Effector memory CD8-positive, alpha-beta T cell (primary cell): ENCODE results near the gene MRPL3.

Source experiments
- ATAC-seq: fragments of 150-1000 bp; cut with Tn5 transposase; replicated peaks from 2 replicates; pipeline ENCODE4 v1.10.0; 2021; ENCODE audit warnings: mild to moderate bottlenecking, moderate library complexity
- DNase-seq, 3 experiments: peaks; one replicate each; pipeline ENCODE4 v3.0.0; 2021
- H3K27ac Mint-ChIP-seq, 2 donors: one replicate each; pipeline ENCODE4 v1.8.0; 2022; ENCODE audit warnings: mild to moderate bottlenecking in 2 of 2, mixed read lengths in 2 of 2, moderate library complexity in 2 of 2
- H3K27me3 Mint-ChIP-seq, 2 donors: one replicate each; pipeline ENCODE4 v1.8.0; 2022; ENCODE audit warnings: mixed read lengths in 2 of 2
- H3K36me3 Mint-ChIP-seq: one replicate; pipeline ENCODE4 v1.8.0; 2022; ENCODE audit warnings: mild to moderate bottlenecking, moderate library complexity, mixed read lengths; ENCODE audit not compliant: insufficient read depth
- H3K4me1 Mint-ChIP-seq, 2 donors: one replicate each; pipeline ENCODE4 v1.8.0; 2022; ENCODE audit warnings: low read depth in 2 of 2, mixed read lengths in 2 of 2
- H3K4me3 Mint-ChIP-seq, 2 donors: one replicate each; pipeline ENCODE4 v1.8.0; 2022; ENCODE audit warnings: mild to moderate bottlenecking in 2 of 2, mixed read lengths in 2 of 2, moderate library complexity in 2 of 2
- H3K9me3 Mint-ChIP-seq, 2 donors: one replicate each; pipeline ENCODE4 v1.8.0; 2022; ENCODE audit warnings: mixed read lengths in 2 of 2
- total RNA-seq, 9 experiments: gene quantifications; one replicate each; lab custom pipeline; 2026; lab: John Stamatoyannopoulos, UW

Gene MRPL3
- 27.6 to 286 (median 70.9) reads per million in 9 experiments for total RNA-seq

- ATAC-seq (peak; percentile 92), DNase-seq (peak; percentile 78 to 81 (median 81))
- Mint-ChIP-seq H3K4me3 (peak within 1 kb of the TSS; percentile 99), H3K4me1 (peaks cover 17 to 24% of the 10 kb centered on the region in 2 donors), H3K27me3 (no peaks in the 10 kb centered on the region), H3K27ac (peak within 1 kb of the TSS; percentile 99), H3K9me3 (no peaks in the 10 kb centered on the region), H3K36me3 (peaks cover 14% of the 10 kb centered on the region)
Observed at GRCh38 chr3:131502530-131503319, at the start of gene MRPL3. TSS of gene MRPL3 (minus strand) at chr3:131502971. CDS start at chr3:131502821, 150 bp downstream.

GRCh38 chr3:131551761-131552160 is 49.0 kb upstream of the MRPL3 start:
- no peaks in the 10 kb centered on the region for H3K9me3 Mint-ChIP-seq
- no peaks in the 10 kb centered on the region for H3K36me3 Mint-ChIP-seq
- H3K4me1 Mint-ChIP-seq, result no peaks in the 10 kb centered on the region
- H3K27me3 Mint-ChIP-seq, result peaks cover 14 to 20% of the 10 kb centered on the region in 2 donors
- DNase-seq, result no peak
- no peak overlapping the region for H3K27ac Mint-ChIP-seq
- ATAC-seq, result no peak
- H3K4me3 Mint-ChIP-seq, result no peak overlapping the region

GRCh38 chr3:131550562-131551465 is 48.0 kb upstream of the MRPL3 start:
- DNase-seq, result no peak
- no peaks in the 10 kb centered on the region for H3K4me1 Mint-ChIP-seq
- H3K36me3 Mint-ChIP-seq, result no peaks in the 10 kb centered on the region
- no peak overlapping the region for H3K4me3 Mint-ChIP-seq
- ATAC-seq, result no peak
- H3K27me3 Mint-ChIP-seq, result peaks cover 14 to 18% of the 10 kb centered on the region in 2 donors
- H3K27ac Mint-ChIP-seq, result no peak overlapping the region
- H3K9me3 Mint-ChIP-seq, result no peaks in the 10 kb centered on the region

GRCh38 chr3:131549340-131549739 is 46.6 kb upstream of the MRPL3 start:
- no peaks in the 10 kb centered on the region for H3K4me1 Mint-ChIP-seq
- no peak overlapping the region for H3K27ac Mint-ChIP-seq
- ATAC-seq (no peak), DNase-seq (no peak)
- H3K36me3 Mint-ChIP-seq, result no peaks in the 10 kb centered on the region
- H3K9me3 Mint-ChIP-seq, result no peaks in the 10 kb centered on the region
- no peak overlapping the region for H3K4me3 Mint-ChIP-seq
- H3K27me3 Mint-ChIP-seq, result peaks cover 20% of the 10 kb centered on the region in 2 donors

- Mint-ChIP-seq H3K4me1 (no peaks in the 10 kb centered on the region), H3K27ac (no peak overlapping the region), H3K9me3 (no peaks in the 10 kb centered on the region), H3K27me3 (peaks cover 15 to 20% of the 10 kb centered on the region in 2 donors), H3K4me3 (no peak overlapping the region), H3K36me3 (no peaks in the 10 kb centered on the region)
- no peak for ATAC-seq
- no peak for DNase-seq
Observed at GRCh38 chr3:131547585-131547984, 44.8 kb upstream of the MRPL3 start.

GRCh38 chr3:131546441-131546840 is 43.7 kb upstream of the MRPL3 start:
- no peaks in the 10 kb centered on the region for H3K9me3 Mint-ChIP-seq
- peaks cover 9 to 20% of the 10 kb centered on the region in 2 donors for H3K27me3 Mint-ChIP-seq
- H3K4me3 Mint-ChIP-seq, result no peak overlapping the region
- no peak overlapping the region for H3K27ac Mint-ChIP-seq
- H3K36me3 Mint-ChIP-seq, result no peaks in the 10 kb centered on the region
- H3K4me1 Mint-ChIP-seq, result no peaks in the 10 kb centered on the region
- DNase-seq (no peak), ATAC-seq (no peak)

- Mint-ChIP-seq H3K4me3 (no peak overlapping the region), H3K27ac (no peak overlapping the region), H3K27me3 (peaks cover 22 to 28% of the 10 kb centered on the region in 2 donors), H3K36me3 (no peaks in the 10 kb centered on the region), H3K4me1 (no peaks in the 10 kb centered on the region), H3K9me3 (no peaks in the 10 kb centered on the region)
- no peak for ATAC-seq
- no peak for DNase-seq
Observed at GRCh38 chr3:131544557-131544956, 41.8 kb upstream of the MRPL3 start.

- no peak for ATAC-seq
- Mint-ChIP-seq H3K9me3 (no peaks in the 10 kb centered on the region), H3K27ac (no peak overlapping the region), H3K4me1 (no peaks in the 10 kb centered on the region), H3K36me3 (no peaks in the 10 kb centered on the region), H3K4me3 (no peak overlapping the region), H3K27me3 (peaks cover 28 to 31% of the 10 kb centered on the region in 2 donors)
- no peak for DNase-seq
Observed at GRCh38 chr3:131543714-131544113, 40.9 kb upstream of the MRPL3 start.

GRCh38 chr3:131541288-131541687 is 38.5 kb upstream of the MRPL3 start:
- H3K4me1 Mint-ChIP-seq, result no peaks in the 10 kb centered on the region
- DNase-seq (no peak), ATAC-seq (no peak)
- peaks cover 19 to 39% of the 10 kb centered on the region in 2 donors for H3K27me3 Mint-ChIP-seq
- H3K4me3 Mint-ChIP-seq, result no peak overlapping the region
- no peak overlapping the region for H3K27ac Mint-ChIP-seq
- H3K36me3 Mint-ChIP-seq, result no peaks in the 10 kb centered on the region
- H3K9me3 Mint-ChIP-seq, result no peaks in the 10 kb centered on the region

GRCh38 chr3:131540821-131541220 is 38.0 kb upstream of the MRPL3 start:
- Mint-ChIP-seq H3K4me3 (no peak overlapping the region), H3K27ac (no peak overlapping the region), H3K9me3 (no peaks in the 10 kb centered on the region), H3K27me3 (peaks cover 23 to 44% of the 10 kb centered on the region in 2 donors), H3K36me3 (no peaks in the 10 kb centered on the region), H3K4me1 (no peaks in the 10 kb centered on the region)
- DNase-seq (no peak), ATAC-seq (no peak)

- no peak overlapping the region for H3K27ac Mint-ChIP-seq
- DNase-seq (no peak), ATAC-seq (no peak)
- no peak overlapping the region for H3K4me3 Mint-ChIP-seq
- H3K36me3 Mint-ChIP-seq, result no peaks in the 10 kb centered on the region
- peaks cover 28 to 51% of the 10 kb centered on the region in 2 donors for H3K27me3 Mint-ChIP-seq
- H3K9me3 Mint-ChIP-seq, result no peaks in the 10 kb centered on the region
- no peaks in the 10 kb centered on the region for H3K4me1 Mint-ChIP-seq
Observed at GRCh38 chr3:131540143-131540542, 37.4 kb upstream of the MRPL3 start.

- peaks cover 30 to 53% of the 10 kb centered on the region in 2 donors for H3K27me3 Mint-ChIP-seq
- ATAC-seq (no peak), DNase-seq (no peak)
- no peaks in the 10 kb centered on the region for H3K4me1 Mint-ChIP-seq
- H3K27ac Mint-ChIP-seq, result no peak overlapping the region
- H3K9me3 Mint-ChIP-seq, result no peaks in the 10 kb centered on the region
- H3K4me3 Mint-ChIP-seq, result no peak overlapping the region
- no peaks in the 10 kb centered on the region for H3K36me3 Mint-ChIP-seq
Observed at GRCh38 chr3:131538968-131539367, 36.2 kb upstream of the MRPL3 start.

- Mint-ChIP-seq H3K27ac (no peak overlapping the region), H3K9me3 (peaks cover 0 to under 1% of the 10 kb centered on the region in 2 donors), H3K36me3 (no peaks in the 10 kb centered on the region), H3K27me3 (peaks cover 37 to 52% of the 10 kb centered on the region in 2 donors), H3K4me3 (no peak overlapping the region), H3K4me1 (no peaks in the 10 kb centered on the region)
- ATAC-seq, result no peak
- no peak for DNase-seq
Observed at GRCh38 chr3:131537531-131537930, 34.8 kb upstream of the MRPL3 start.
